ENCODE results near the gene OGDH.

DNA sequence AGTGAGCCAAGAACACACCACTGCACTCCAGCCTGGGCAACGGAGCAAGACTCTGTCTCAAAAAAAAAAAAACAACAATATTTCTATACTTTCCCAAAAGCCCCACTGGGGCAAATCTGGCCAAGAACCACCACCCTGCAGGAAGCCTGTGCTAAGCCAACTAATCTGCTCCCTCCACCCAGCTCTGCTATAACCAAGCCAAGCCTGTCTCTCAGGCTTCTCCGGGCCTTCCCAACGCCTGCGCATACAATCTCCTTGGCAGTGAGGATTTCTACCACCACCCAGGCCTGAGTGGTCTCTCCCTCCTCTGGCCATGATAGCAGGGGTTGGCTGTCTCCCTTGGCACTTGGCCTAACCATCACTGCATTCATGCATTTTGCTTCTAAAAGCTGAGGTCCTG, 46.9 kb upstream of the OGDH start:
- TF ChIP-seq EP300 (IDR thresholded peaks at IDR 0.05; ENCODE audit: low read depth): no peak
- TF ChIP-seq POLR2A (IDR thresholded peaks at IDR 0.05): no peak

All from transverse colon (tissue), 1 donor.